Keratinocyte (primary cell): ENCODE results near the gene KLF3.

Experiments
- EZH2 ChIP-seq: IDR thresholded peaks from one replicate; pipeline ENCODE4 v1.6.1; 2012; ENCODE audit warnings: inconsistent platforms, mild to moderate bottlenecking, low read length, moderate library complexity
- TF ChIP-seq, protein P1 (sequence below), 3 experiments: IDR thresholded peaks in 1 of 3; conservative IDR thresholded peaks in 1 of 3; optimal IDR thresholded peaks in 1 of 3; 2 replicates in 2 of 3; 3 replicates in 1 of 3; pipeline versions ENCODE3 to v1.5.1; 2011; ENCODE audit warnings: low read length in 3 of 3, mild to moderate bottlenecking in 3 of 3, moderate library complexity in 2 of 3, control low read depth in 1 of 3, inconsistent platforms in 1 of 3; ENCODE audit not compliant: insufficient read depth in 2 of 3; ENCODE audit errors: extremely low read depth in 1 of 3

- TF ChIP-seq EZH2, result no peak
- TF ChIP-seq, protein P1, sequence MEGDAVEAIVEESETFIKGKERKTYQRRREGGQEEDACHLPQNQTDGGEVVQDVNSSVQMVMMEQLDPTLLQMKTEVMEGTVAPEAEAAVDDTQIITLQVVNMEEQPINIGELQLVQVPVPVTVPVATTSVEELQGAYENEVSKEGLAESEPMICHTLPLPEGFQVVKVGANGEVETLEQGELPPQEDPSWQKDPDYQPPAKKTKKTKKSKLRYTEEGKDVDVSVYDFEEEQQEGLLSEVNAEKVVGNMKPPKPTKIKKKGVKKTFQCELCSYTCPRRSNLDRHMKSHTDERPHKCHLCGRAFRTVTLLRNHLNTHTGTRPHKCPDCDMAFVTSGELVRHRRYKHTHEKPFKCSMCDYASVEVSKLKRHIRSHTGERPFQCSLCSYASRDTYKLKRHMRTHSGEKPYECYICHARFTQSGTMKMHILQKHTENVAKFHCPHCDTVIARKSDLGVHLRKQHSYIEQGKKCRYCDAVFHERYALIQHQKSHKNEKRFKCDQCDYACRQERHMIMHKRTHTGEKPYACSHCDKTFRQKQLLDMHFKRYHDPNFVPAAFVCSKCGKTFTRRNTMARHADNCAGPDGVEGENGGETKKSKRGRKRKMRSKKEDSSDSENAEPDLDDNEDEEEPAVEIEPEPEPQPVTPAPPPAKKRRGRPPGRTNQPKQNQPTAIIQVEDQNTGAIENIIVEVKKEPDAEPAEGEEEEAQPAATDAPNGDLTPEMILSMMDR (optimal IDR thresholded peaks at IDR 0.05 in 1 of 3, IDR thresholded peaks at IDR 0.05 in 1 of 3, conservative IDR thresholded peaks at IDR 0.05 in 1 of 3; ENCODE audit: extremely low read depth in 1 of 3, insufficient read depth in 2 of 3, low read length in 3 of 3), result no peak
These were observed 59.1 kb downstream of the KLF3 start for GRCh38 chr4:38723114-38723513.
